ENCODE results near the gene PFDN4. TPM values are rescaled to one million over a fixed set of nuclear protein-coding genes. Genes with fewer than 3 reads are reported as not detected.

Gene PFDN4
- total RNA-seq, 1 experiment from 2014 or later = 90.1 TPM

DNA sequence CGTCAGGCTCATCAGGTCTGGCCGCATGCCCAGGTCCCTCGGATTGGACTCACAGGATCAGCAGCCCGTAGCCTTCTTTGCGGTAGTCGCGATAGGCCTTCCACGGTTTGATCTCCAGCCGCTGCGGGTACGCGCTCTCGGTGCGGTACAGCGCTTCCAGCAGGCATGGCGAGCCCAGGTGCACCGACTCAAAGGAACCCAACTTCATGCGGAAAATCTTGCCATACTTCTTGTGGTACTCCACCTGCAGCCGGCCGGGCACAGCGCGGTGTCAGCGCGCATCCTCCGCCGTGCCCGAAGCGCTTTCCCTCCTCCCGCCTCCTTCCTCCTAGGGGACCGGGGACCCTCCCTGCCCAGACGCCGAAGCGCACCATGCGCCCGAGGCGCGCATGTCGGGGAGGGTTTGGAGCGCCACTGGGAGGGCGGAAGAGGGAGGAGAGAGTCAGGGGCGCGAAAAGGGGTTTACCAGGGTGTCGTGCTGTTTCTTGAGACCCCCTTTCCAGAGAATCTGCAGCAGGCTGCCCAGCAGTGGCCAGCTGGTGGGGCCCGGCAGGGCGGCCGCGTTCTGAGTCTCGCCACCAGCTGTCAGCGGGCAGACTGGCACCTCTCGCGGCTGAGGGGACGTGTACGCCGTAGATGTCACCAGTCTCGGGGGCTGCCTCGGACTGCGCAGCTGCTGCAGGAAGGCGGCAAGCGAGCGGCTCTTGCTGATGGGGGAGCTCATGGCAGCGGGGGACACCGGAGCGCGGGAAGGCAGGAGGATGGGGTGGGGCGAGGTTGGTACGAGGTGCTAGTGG is 34.8 kb upstream of the PFDN4 start:
- Mint-ChIP-seq H3K36me3 (no peaks in the 10 kb centered on the region), H3K4me3 (peak overlapping the region; percentile 73), H3K9me3 (no peaks in the 10 kb centered on the region), H3K27me3 (ENCODE audit: low read depth) (peaks cover 84% of the 10 kb centered on the region), H3K4me1 (peaks cover 25% of the 10 kb centered on the region), H3K27ac (no peak overlapping the region)
- peak; percentile 52 for ATAC-seq
- peak; percentile 58 for DNase-seq (ENCODE audit: low spot score)
- ChIA-PET CTCF (interaction anchor here (0.7 to 1.7 kb wide), 5 partner anchors 27 to 233 kb away, joined by 3 to 6 read pairs (median 3); no protein-coding TSS in a partner anchor), POLR2A (no interaction called here)
- TF ChIP-seq ERG (CRISPR knock-in tag; IDR thresholded peaks at IDR 0.05) (no peak), SMAD4 (CRISPR knock-in tag; IDR thresholded peaks at IDR 0.05) (no peak), CTCF (IDR thresholded peaks at IDR 0.05) (no peak), ZNF232 (CRISPR knock-in tag; IDR thresholded peaks at IDR 0.05) (peak; percentile 83; the same call in 1 of the 2 replicates), ZSCAN18 (CRISPR knock-in tag; IDR thresholded peaks at IDR 0.05) (no peak), ZNF281 (CRISPR knock-in tag; IDR thresholded peaks at IDR 0.05) (no peak), CBFB (CRISPR knock-in tag; IDR thresholded peaks at IDR 0.05; ENCODE audit: low read depth) (no peak), ZNF423 (CRISPR knock-in tag; IDR thresholded peaks at IDR 0.05) (no peak), NFE2L1 (CRISPR knock-in tag; IDR thresholded peaks at IDR 0.05) (no peak; the same call in 1 of the 2 replicates), E2F4 (CRISPR knock-in tag; IDR thresholded peaks at IDR 0.05; ENCODE audit: borderline replicate concordance, low read depth) (peak; percentile 75), ZNF532 (CRISPR knock-in tag; IDR thresholded peaks at IDR 0.05; ENCODE audit: borderline replicate concordance) (no peak), KAT7 (CRISPR knock-in tag; IDR thresholded peaks at IDR 0.05; ENCODE audit: borderline replicate concordance) (no peak), ZNF219 (CRISPR knock-in tag; IDR thresholded peaks at IDR 0.05; ENCODE audit: borderline replicate concordance) (no peak), PRRX2 (CRISPR knock-in tag; IDR thresholded peaks at IDR 0.05) (no peak), CREM (CRISPR knock-in tag; IDR thresholded peaks at IDR 0.05) (no peak), IRF1 (CRISPR knock-in tag; IDR thresholded peaks at IDR 0.05) (peak; percentile 31; the same call in 1 of the 2 replicates), CREB1 (CRISPR knock-in tag; IDR thresholded peaks at IDR 0.05) (no peak; the same call in 1 of the 2 replicates), FOXP4 (CRISPR knock-in tag; IDR thresholded peaks at IDR 0.05) (peak; percentile 56; the same call in 1 of the 2 replicates)
- TF ChIP-seq, protein P1, sequence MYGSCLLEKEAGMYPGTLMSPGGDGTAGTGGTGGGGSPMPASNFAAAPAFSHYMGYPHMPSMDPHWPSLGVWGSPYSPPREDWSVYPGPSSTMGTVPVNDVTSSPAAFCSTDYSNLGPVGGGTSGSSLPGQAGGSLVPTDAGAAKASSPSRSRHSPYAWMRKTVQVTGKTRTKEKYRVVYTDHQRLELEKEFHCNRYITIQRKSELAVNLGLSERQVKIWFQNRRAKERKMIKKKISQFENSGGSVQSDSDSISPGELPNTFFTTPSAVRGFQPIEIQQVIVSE (CRISPR knock-in tag; IDR thresholded peaks at IDR 0.05; ENCODE audit: borderline replicate concordance) = no peak

Measured in WTC11 (cell line).